Endothelial cell of umbilical vein (primary cell): Measurements from ENCODE around the gene MDH2. TPM values are rescaled to one million over a fixed set of nuclear protein-coding genes. Genes with fewer than 3 reads are reported as not detected.
"Not testable (repeated sequence)": the region's sequence is repeated elsewhere in the genome, so short reads cannot be mapped to it uniquely, and the experiment has no call there.

Experiments
- BruUV-seq: library from RNA; stranded (reverse); fragments of 400-500 nt; replicated peaks from 2 replicates; lab custom pipeline; 2021; lab: Mats Ljungman, UMichigan
- CTCF ChIA-PET: fragments of 300-600, 350-600 bp; sonication (Branson Sonifier 250); formaldehyde crosslinking; loops from one replicate; lab custom pipeline; 2021; ENCODE audit warnings: antibody characterized with exemption, inconsistent platforms; lab: Charles Lee
- POLR2A ChIA-PET: fragments of 300-600, 350-600 bp; sonication (Branson Sonifier 250); formaldehyde crosslinking; loops from one replicate; lab custom pipeline; 2021; ENCODE audit warnings: antibody characterized with exemption, inconsistent platforms; lab: Charles Lee
- DNase-seq: peaks from one replicate; pipeline ENCODE4 v3.0.0-alpha.2; 2011; ENCODE audit warnings: low read depth, low spot score
- FAIRE-seq: peaks from 2 replicates; lab custom pipeline; 2011; peaks lifted over from hg19 to GRCh38; lab: Jason Lieb, UNC
- H2AFZ ChIP-seq: 2 replicates; pipeline ENCODE4 v1.6.0; 2012; ENCODE audit warnings: low read depth, low read length, control low read depth, inconsistent platforms
- H3K27ac ChIP-seq: 2 replicates; pipeline ENCODE4 v1.5.1; 2011; ENCODE audit warnings: low read depth, mild to moderate bottlenecking, control low read depth, low read length, moderate library complexity; ENCODE audit not compliant: insufficient read depth
- H3K27me3 ChIP-seq, 2 experiments: 2 replicates each; pipeline versions ENCODE4 v1.6.0 to v1.6.1; 2011; ENCODE audit warnings: low read length in 2 of 2, mixed read lengths in 1 of 2; ENCODE audit not compliant: control insufficient read depth in 2 of 2, insufficient read depth in 2 of 2
- H3K36me3 ChIP-seq, 2 experiments: 2 replicates in 1 of 2; 3 replicates in 1 of 2; pipeline ENCODE4 v1.5.1; 2011; ENCODE audit warnings: low read length in 2 of 2, mild to moderate bottlenecking in 1 of 2, moderate library complexity in 1 of 2; ENCODE audit not compliant: control insufficient read depth in 2 of 2, insufficient read depth in 2 of 2; ENCODE audit errors: extremely low read depth in 1 of 2
- H3K4me1 ChIP-seq: 3 replicates; pipeline ENCODE4 v1.5.1; 2011; ENCODE audit warnings: mild to moderate bottlenecking, low read length; ENCODE audit not compliant: control insufficient read depth, insufficient read depth; ENCODE audit errors: extremely low read depth
- H3K4me2 ChIP-seq: 2 replicates; pipeline ENCODE4 v1.6.1; 2011; ENCODE audit warnings: low read length, control low read depth, mixed read lengths; ENCODE audit not compliant: insufficient read depth
- H3K4me3 ChIP-seq, 3 experiments: fragments of 200-600 bp in 1 of 3; sonication (generic), shearing (Covaris generic) in 1 of 3; replicated peaks in 1 of 3; 2 replicates each; pipeline ENCODE4 v1.5.1; 2011 to 2016; ENCODE audit warnings: control low read depth in 3 of 3, low read length in 3 of 3, mild to moderate bottlenecking in 2 of 3, inconsistent platforms in 1 of 3, low read depth in 1 of 3, moderate library complexity in 1 of 3; ENCODE audit not compliant: insufficient read depth in 1 of 3
- H3K79me2 ChIP-seq: 2 replicates; pipeline ENCODE4 v1.6.0; 2012; ENCODE audit warnings: low read length, inconsistent platforms; ENCODE audit not compliant: control insufficient read depth, insufficient read depth
- H3K9ac ChIP-seq: replicated peaks from 2 replicates; pipeline ENCODE3; 2011; ENCODE audit warnings: low read length, control low read depth; ENCODE audit not compliant: insufficient read depth; ENCODE audit errors: extremely low read depth
- H3K9me1 ChIP-seq: replicated peaks from 3 replicates; pipeline ENCODE4 v1.6.0; 2011; ENCODE audit warnings: mild to moderate bottlenecking, low read length; ENCODE audit not compliant: control insufficient read depth, insufficient read depth; ENCODE audit errors: extremely low read depth
- H3K9me3 ChIP-seq: replicated peaks from 2 replicates; pipeline ENCODE4 v1.5.1; 2012; ENCODE audit warnings: low read length, inconsistent platforms; ENCODE audit not compliant: control insufficient read depth, insufficient read depth
- H4K20me1 ChIP-seq: replicated peaks from 2 replicates; pipeline ENCODE3; 2011; ENCODE audit warnings: mild to moderate bottlenecking, low read length; ENCODE audit not compliant: control insufficient read depth, insufficient read depth; ENCODE audit errors: extremely low read depth
- CTCF ChIP-seq, 2 donors: IDR thresholded peaks; 1 replicate in 1 of 2; 2 replicates in 1 of 2; pipeline ENCODE4 v1.5.1; 2011; ENCODE audit warnings: low read length in 2 of 2, mild to moderate bottlenecking in 2 of 2, moderate library complexity in 2 of 2, control low read depth in 1 of 2, inconsistent platforms in 1 of 2, low read depth in 1 of 2; ENCODE audit not compliant: insufficient read depth in 1 of 2; ENCODE audit errors: extremely low read depth in 1 of 2
- EZH2 ChIP-seq: IDR thresholded peaks from 2 replicates; pipeline ENCODE4 v1.6.1; 2012; ENCODE audit warnings: borderline replicate concordance, low read depth, mild to moderate bottlenecking, moderate library complexity, low read length, inconsistent platforms; ENCODE audit not compliant: severe bottlenecking
- FOS ChIP-seq: IDR thresholded peaks from 2 replicates; pipeline ENCODE4 v1.6.1; 2011; ENCODE audit warnings: mild to moderate bottlenecking, low read length, moderate library complexity, borderline replicate concordance; ENCODE audit not compliant: insufficient read depth
- GATA2 ChIP-seq: IDR thresholded peaks from 2 replicates; pipeline ENCODE4 v1.7.0; 2011; ENCODE audit warnings: low read depth, mild to moderate bottlenecking, moderate library complexity, mixed read lengths, low read length; ENCODE audit not compliant: insufficient read length, insufficient read depth
- JUN ChIP-seq: IDR thresholded peaks from 2 replicates; pipeline ENCODE4 v1.6.1; 2011; ENCODE audit warnings: borderline replicate concordance, low read depth; ENCODE audit not compliant: insufficient read length, insufficient read depth
- MYC ChIP-seq: IDR thresholded peaks from one replicate; pipeline ENCODE4 v1.6.1; 2011; ENCODE audit warnings: mild to moderate bottlenecking, low read depth, low read length
- POLR2A ChIP-seq: IDR thresholded peaks from 2 replicates; pipeline ENCODE4 v1.6.1; 2012; ENCODE audit warnings: low read depth, mild to moderate bottlenecking, control low read depth, low read length
- POLR2AphosphoS5 ChIP-seq: IDR thresholded peaks from 2 replicates; pipeline ENCODE4 v1.6.1; 2012; ENCODE audit warnings: low read depth, mild to moderate bottlenecking, control low read depth, low read length, moderate library complexity; ENCODE audit not compliant: insufficient read depth
- dilution Hi-C: fragments of 300-500 bp; cut with MboI; formaldehyde crosslinking; loops from one replicate; pipeline ENCODE4 v1.15.0; 2019; ENCODE audit warnings: low sequenced_read_pairs; ENCODE audit not compliant: extremely low pct_ligation_motif_present
- intact Hi-C: fragments of 100-400 bp; cut with micrococcal nuclease; formaldehyde crosslinking; loops from one replicate; pipeline ENCODE4 v1.10.0; 2022
- polyA plus RNA-seq, 4 experiments: library from polyadenylated mRNA; depleted of rRNA in 3 of 4; stranded (reverse) in 3 of 4; unstranded in 1 of 4; fragments of >200 nt; gene quantifications; 2 replicates each; pipeline versions ENCODE4 v1.2.1 to v1.2.3, GENCODE V29; 2011 to 2012; ENCODE audit warnings: missing spikeins in 1 of 4
- total RNA-seq: library from RNA; stranded (reverse); gene quantifications from 2 replicates; pipeline ENCODE4 v1.2.3, GENCODE V29; 2021
- TF ChIP-seq, protein P1 (sequence below): IDR thresholded peaks from 2 replicates; pipeline ENCODE4 v1.6.1; 2011; ENCODE audit not compliant: insufficient read depth, insufficient read length

The MDH2 gene
- total and polyA plus RNA-seq, 2 donors (not counting 3 experiments of a cell fraction or from before 2014, with no cell fraction given) = 123 to 175 TPM

DNA sequence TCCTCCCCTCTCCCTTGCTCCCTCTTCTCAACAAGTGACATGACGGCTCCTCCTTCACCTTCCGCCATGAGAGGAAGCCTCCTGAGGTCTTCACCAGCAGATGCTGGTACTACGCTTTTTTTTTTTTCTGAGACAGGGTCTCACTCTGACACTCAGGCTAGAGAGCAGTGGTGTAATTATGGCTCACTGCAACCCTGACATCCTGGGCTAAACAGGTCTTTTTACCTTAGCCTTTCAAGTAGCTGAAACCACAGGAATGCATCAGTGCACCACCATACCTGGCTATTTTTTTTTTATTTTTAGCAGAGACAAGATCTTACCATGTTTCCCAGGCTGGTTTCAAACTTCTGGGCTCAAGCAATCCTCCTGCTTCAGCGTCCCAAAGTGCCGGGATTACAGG is 43.6 kb downstream of the MDH2 start:
- Histone ChIP-seq H3K79me2 (no peaks in the 10 kb centered on the region), H4K20me1 (no peaks in the 10 kb centered on the region), H3K9me1 (no peaks in the 10 kb centered on the region), H3K4me2 (no peak overlapping the region), H3K27me3 (no peaks in the 10 kb centered on the region), H3K4me1 (peaks cover 13% of the 10 kb centered on the region), H3K4me3 (no peak overlapping the region), H2AFZ (no peak overlapping the region), H3K9me3 (no peaks in the 10 kb centered on the region), H3K27ac (no peak overlapping the region), H3K36me3 (no peaks in the 10 kb centered on the region), H3K9ac (no peak overlapping the region)
- intact Hi-C loops (no loop called here), dilution Hi-C loops (no loop called here)
- FAIRE-seq (no peak), DNase-seq (no peak)
- BruUV-seq = no TSS peak
- ChIA-PET POLR2A (no interaction called here), CTCF (no interaction called here)
- no peak for TF ChIP-seq EZH2
- TF ChIP-seq POLR2AphosphoS5 = no peak
- TF ChIP-seq FOS = no peak
- TF ChIP-seq GATA2 = no peak
- TF ChIP-seq, protein P1, sequence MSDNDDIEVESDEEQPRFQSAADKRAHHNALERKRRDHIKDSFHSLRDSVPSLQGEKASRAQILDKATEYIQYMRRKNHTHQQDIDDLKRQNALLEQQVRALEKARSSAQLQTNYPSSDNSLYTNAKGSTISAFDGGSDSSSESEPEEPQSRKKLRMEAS = no peak
- no peak for TF ChIP-seq POLR2A
- no peak for TF ChIP-seq CTCF (IDR thresholded peaks at IDR 0.05; ENCODE audit: extremely low read depth in 1 of 2, insufficient read depth in 1 of 2, low read depth in 1 of 2, low read length in 2 of 2)
- no peak for TF ChIP-seq MYC
- TF ChIP-seq JUN = no peak

GRCh38 chr7:76093531-76093930 is 45.6 kb downstream of the MDH2 start:
- H4K20me1 ChIP-seq, H3K9ac ChIP-seq, H3K4me3 ChIP-seq, FAIRE-seq, H3K79me2 ChIP-seq, dilution Hi-C loops, H2AFZ ChIP-seq, intact Hi-C loops, H3K27ac ChIP-seq, H3K4me2 ChIP-seq, H3K9me1 ChIP-seq, BruUV-seq, H3K36me3 ChIP-seq, POLR2A ChIA-PET, H3K27me3 ChIP-seq, H3K9me3 ChIP-seq, DNase-seq, H3K4me1 ChIP-seq: not testable (repeated sequence)
- CTCF ChIA-PET = interaction anchor here (0.9 kb wide), 1 partner anchor 25 kb away, joined by 5 read pairs; no protein-coding TSS in a partner anchor

GRCh38 chr7:76094326-76094725 is 46.4 kb downstream of the MDH2 start:
- H3K9me1 ChIP-seq, H3K4me2 ChIP-seq, H3K9me3 ChIP-seq, H3K9ac ChIP-seq, BruUV-seq, H4K20me1 ChIP-seq, DNase-seq, dilution Hi-C loops, H2AFZ ChIP-seq, H3K36me3 ChIP-seq, intact Hi-C loops, FAIRE-seq, H3K4me1 ChIP-seq, H3K27ac ChIP-seq, H3K79me2 ChIP-seq, CTCF ChIA-PET, H3K4me3 ChIP-seq, H3K27me3 ChIP-seq, POLR2A ChIA-PET: not testable (repeated sequence)
